HEK293 (cell line): Measurements from ENCODE around the gene RPL26.

Source experiments
- KLF10 ChIP-seq: fragments of 450-650 bp; IDR thresholded peaks from 2 replicates; pipeline ENCODE4 v1.5.1; 2018; ENCODE audit warnings: missing biosample characterization, mild to moderate bottlenecking, missing genetic modification characterization
- KLF7 ChIP-seq: fragments of 450-650 bp; formaldehyde crosslinking; IDR thresholded peaks from 2 replicates; pipeline ENCODE4 v1.5.1; 2016; ENCODE audit warnings: missing biosample characterization, missing genetic modification characterization, borderline replicate concordance
- MYNN ChIP-seq: fragments of 450-650 bp; formaldehyde crosslinking; IDR thresholded peaks from 2 replicates; pipeline ENCODE4 v1.5.1; 2016; ENCODE audit warnings: missing biosample characterization, missing genetic modification characterization, borderline replicate concordance
- PBX3 ChIP-seq: sonication (generic); formaldehyde crosslinking; IDR thresholded peaks from 2 replicates; pipeline ENCODE4 v1.8.1; 2022; ENCODE audit warnings: mild to moderate bottlenecking, moderate library complexity, missing genetic modification reagents
- TRIM28 ChIP-seq: IDR thresholded peaks from 2 replicates; pipeline ENCODE4 v1.6.1; 2011; ENCODE audit warnings: low read length, control low read depth, borderline replicate concordance
- ZBTB11 ChIP-seq: fragments of 450-650 bp; formaldehyde crosslinking; conservative IDR thresholded peaks from 2 replicates; pipeline ENCODE4 v1.5.1; 2016; ENCODE audit warnings: low read depth, missing biosample characterization, missing genetic modification characterization
- ZBTB20 ChIP-seq: fragments of 450-650 bp; formaldehyde crosslinking; IDR thresholded peaks from 2 replicates; pipeline ENCODE4 v1.5.1; 2016; ENCODE audit warnings: missing biosample characterization, missing genetic modification characterization
- ZEB2 ChIP-seq: fragments of 450-650 bp; formaldehyde crosslinking; IDR thresholded peaks from 2 replicates; pipeline ENCODE4 v1.5.1; 2016; ENCODE audit warnings: missing biosample characterization, missing genetic modification characterization
- ZIC2 ChIP-seq: fragments of 450-650 bp; formaldehyde crosslinking; IDR thresholded peaks from 2 replicates; pipeline ENCODE4 v1.5.1; 2016; ENCODE audit warnings: missing biosample characterization, missing genetic modification characterization
- ZNF121 ChIP-seq: fragments of 450-650 bp; formaldehyde crosslinking; IDR thresholded peaks from 2 replicates; pipeline ENCODE4 v1.5.1; 2016; ENCODE audit warnings: missing biosample characterization, missing genetic modification characterization
- ZNF239 ChIP-seq: fragments of 450-650 bp; formaldehyde crosslinking; IDR thresholded peaks from 2 replicates; pipeline ENCODE4 v1.5.1; 2016; ENCODE audit warnings: missing biosample characterization, missing genetic modification characterization
- ZNF24 ChIP-seq: fragments of 450-650 bp; formaldehyde crosslinking; IDR thresholded peaks from 2 replicates; pipeline ENCODE4 v1.5.1; 2016; ENCODE audit warnings: missing biosample characterization, missing genetic modification characterization
- ZNF280D ChIP-seq: fragments of 450-650 bp; formaldehyde crosslinking; IDR thresholded peaks from 2 replicates; pipeline ENCODE4 v1.5.1; 2016; ENCODE audit warnings: missing biosample characterization, missing genetic modification characterization
- ZNF311 ChIP-seq: fragments of 450-650 bp; formaldehyde crosslinking; IDR thresholded peaks from 2 replicates; pipeline ENCODE4 v1.5.1; 2017; ENCODE audit warnings: missing biosample characterization, missing genetic modification characterization, borderline replicate concordance
- ZNF341 ChIP-seq: fragments of 450-650 bp; formaldehyde crosslinking; IDR thresholded peaks from 2 replicates; pipeline ENCODE4; 2016; ENCODE audit warnings: low read depth, missing biosample characterization, missing genetic modification characterization
- ZNF423 ChIP-seq: fragments of 450-650 bp; formaldehyde crosslinking; IDR thresholded peaks from 2 replicates; pipeline ENCODE4 v1.5.1; 2016; ENCODE audit warnings: missing biosample characterization, missing genetic modification characterization
- ZNF555 ChIP-seq: fragments of 450-650 bp; formaldehyde crosslinking; conservative IDR thresholded peaks from 2 replicates; pipeline ENCODE4 v1.5.1; 2017; ENCODE audit warnings: missing biosample characterization, mild to moderate bottlenecking, missing genetic modification characterization, inconsistent platforms
- ZNF580 ChIP-seq: fragments of 450-650 bp; formaldehyde crosslinking; IDR thresholded peaks from 2 replicates; pipeline ENCODE4 v1.5.1; 2016; ENCODE audit warnings: missing biosample characterization, missing genetic modification characterization
- ZNF639 ChIP-seq: fragments of 450-650 bp; formaldehyde crosslinking; IDR thresholded peaks from 2 replicates; pipeline ENCODE4 v1.5.1; 2016; ENCODE audit warnings: missing biosample characterization, missing genetic modification characterization

RPL26 gene

GRCh38 chr17:8383143-8383822 is at the start of gene RPL26 (continued):
- TF ChIP-seq ZNF555 = no peak
- 0 out of 2 replicates have a peak, but pooled peaks have one; percentile 22 for TF ChIP-seq MYNN (tag by site-specific recombination)
- peak; percentile 79 for TF ChIP-seq ZBTB11 (tag by site-specific recombination)
- peak; percentile 79 for TF ChIP-seq ZNF580 (tag by site-specific recombination)
- peak; percentile 72; the same call in 1 of the 2 replicates for TF ChIP-seq ZBTB20 (tag by site-specific recombination)
- peak; percentile 90; the same call in 1 of the 2 replicates for TF ChIP-seq ZEB2
- TF ChIP-seq KLF7 = peak; percentile 27; the same call in 1 of the 2 replicates
- TF ChIP-seq KLF10 (tag by site-specific recombination) = peak; percentile 82
- no peak for TF ChIP-seq ZNF311 (tag by site-specific recombination)
- peak; percentile 91 for TF ChIP-seq ZNF24 (tag by site-specific recombination)
- TF ChIP-seq ZNF423 (tag by site-specific recombination) = peak; percentile 92
- TF ChIP-seq ZNF239 (tag by site-specific recombination) = no peak
- TF ChIP-seq PBX3 = no peak
- no peak for TF ChIP-seq ZNF280D
- TF ChIP-seq ZNF341 = peak; percentile 33; the same call in 1 of the 2 replicates
- TF ChIP-seq TRIM28 = peak; percentile 76; the same call in 1 of the 2 replicates
- TF ChIP-seq ZNF639 = peak; percentile 97
- no peak; the same call in 1 of the 2 replicates for TF ChIP-seq ZNF121 (tag by site-specific recombination)
- TF ChIP-seq ZIC2 (tag by site-specific recombination) = peak; percentile 42
